H9 (cell line): Measurements from ENCODE around the gene NUDT8. TPM values are rescaled to one million over a fixed set of nuclear protein-coding genes. Genes with fewer than 3 reads are reported as not detected.

Source experiments
- DNase-seq: peaks from one replicate; pipeline ENCODE4 v3.0.0-alpha.2; 2017
- H2AFZ ChIP-seq: one replicate; pipeline ENCODE4 v1.6.1; 2013; ENCODE audit warnings: mild to moderate bottlenecking, low read length, control low read depth, moderate library complexity
- H2AK5ac ChIP-seq: 2 replicates; pipeline ENCODE4 v1.6.1; 2013; ENCODE audit warnings: low read length, control low read depth, mixed read lengths; ENCODE audit not compliant: insufficient read length
- H2BK120ac ChIP-seq: one replicate; pipeline ENCODE4 v1.6.1; 2013; ENCODE audit warnings: low read depth, mild to moderate bottlenecking, low read length, control low read depth, inconsistent platforms; ENCODE audit not compliant: poor library complexity, severe bottlenecking
- H2BK12ac ChIP-seq: 2 replicates; pipeline ENCODE4 v1.6.1; 2013; ENCODE audit warnings: low read length, control low read depth, mixed read lengths, low read depth; ENCODE audit not compliant: insufficient read length
- H2BK15ac ChIP-seq: 2 replicates; pipeline ENCODE4 v1.6.1; 2013; ENCODE audit warnings: low read depth, low read length, control low read depth
- H2BK20ac ChIP-seq: one replicate; pipeline ENCODE4 v1.6.1; 2013; ENCODE audit warnings: low read depth, mild to moderate bottlenecking, low read length, control low read depth, inconsistent platforms; ENCODE audit not compliant: poor library complexity, severe bottlenecking
- H2BK5ac ChIP-seq: 2 replicates; pipeline ENCODE4 v1.6.1; 2013; ENCODE audit warnings: low read length, control low read depth, mixed read lengths; ENCODE audit not compliant: insufficient read length
- H3K14ac ChIP-seq: 2 replicates; pipeline ENCODE4 v1.6.1; 2013; ENCODE audit warnings: low read length, control low read depth; ENCODE audit not compliant: insufficient read depth
- H3K18ac ChIP-seq: 2 replicates; pipeline ENCODE4 v1.6.1; 2013; ENCODE audit warnings: low read depth, mild to moderate bottlenecking, mixed read lengths, low read length, control low read depth; ENCODE audit not compliant: insufficient read length
- H3K23ac ChIP-seq: 2 replicates; pipeline ENCODE4 v1.6.1; 2013; ENCODE audit warnings: low read length, control low read depth, mixed read lengths, low read depth; ENCODE audit not compliant: insufficient read length
- H3K23me2 ChIP-seq: 2 replicates; pipeline ENCODE4 v1.6.1; 2013; ENCODE audit warnings: low read depth, mild to moderate bottlenecking, mixed read lengths, low read length, control low read depth; ENCODE audit not compliant: insufficient read length, poor library complexity, severe bottlenecking
- H3K27ac ChIP-seq: 2 replicates; pipeline ENCODE4 v1.5.1; 2013; ENCODE audit warnings: low read length, control low read depth, mixed read lengths, low read depth; ENCODE audit not compliant: insufficient read length
- H3K27me3 ChIP-seq: 2 replicates; pipeline ENCODE4 v1.6.1; 2013; ENCODE audit warnings: low read length, control low read depth, inconsistent platforms; ENCODE audit not compliant: insufficient read depth
- H3K4ac ChIP-seq: 2 replicates; pipeline ENCODE4 v1.6.1; 2013; ENCODE audit warnings: low read depth, mild to moderate bottlenecking, control low read depth, inconsistent platforms, low read length, moderate library complexity
- H3K4me1 ChIP-seq: 2 replicates; pipeline ENCODE4 v1.6.1; 2013; ENCODE audit warnings: low read length, control low read depth, inconsistent platforms; ENCODE audit not compliant: insufficient read depth
- H3K4me2 ChIP-seq: 2 replicates; pipeline ENCODE4 v1.6.1; 2013; ENCODE audit warnings: low read length, control low read depth, mixed read lengths; ENCODE audit not compliant: insufficient read length, insufficient read depth
- H3K56ac ChIP-seq: 2 replicates; pipeline ENCODE4 v1.6.1; 2013; ENCODE audit warnings: low read depth, mild to moderate bottlenecking, mixed read lengths, low read length, control low read depth; ENCODE audit not compliant: insufficient read length
- H3K79me1 ChIP-seq: 2 replicates; pipeline ENCODE4 v1.6.1; 2013; ENCODE audit warnings: low read depth, mild to moderate bottlenecking, moderate library complexity, low read length, control low read depth, inconsistent platforms; ENCODE audit not compliant: insufficient read depth, poor library complexity, severe bottlenecking
- H3K79me2 ChIP-seq: 2 replicates; pipeline ENCODE4 v1.6.1; 2013; ENCODE audit warnings: low read length, control low read depth, inconsistent platforms; ENCODE audit not compliant: insufficient read depth
- H3K9ac ChIP-seq: 2 replicates; pipeline ENCODE4 v1.6.1; 2013; ENCODE audit warnings: low read length, control low read depth, mixed read lengths; ENCODE audit not compliant: insufficient read length; ENCODE audit errors: extremely low read depth
- H3K9me3 ChIP-seq: one replicate; pipeline ENCODE4 v1.6.1; 2013; ENCODE audit warnings: low read depth, low read length, inconsistent platforms; ENCODE audit not compliant: control insufficient read depth
- H3T11ph ChIP-seq: one replicate; pipeline ENCODE4 v1.6.1; 2013; ENCODE audit warnings: mild to moderate bottlenecking, low read length, control low read depth, inconsistent platforms
- H4K20me1 ChIP-seq: one replicate; pipeline ENCODE4 v1.6.1; 2013; ENCODE audit not compliant: control insufficient read depth, insufficient read length, insufficient read depth
- H4K5ac ChIP-seq: 2 replicates; pipeline ENCODE4 v1.6.1; 2013; ENCODE audit warnings: low read depth, mild to moderate bottlenecking, mixed read lengths, low read length, control low read depth; ENCODE audit not compliant: insufficient read length
- H4K8ac ChIP-seq: replicated peaks from 2 replicates; pipeline ENCODE4 v1.6.1; 2013; ENCODE audit warnings: low read length, control low read depth, mixed read lengths, low read depth; ENCODE audit not compliant: insufficient read length
- H4K91ac ChIP-seq: 2 replicates; pipeline ENCODE4 v1.6.1; 2013; ENCODE audit warnings: low read depth, mild to moderate bottlenecking, moderate library complexity, mixed read lengths, low read length, control low read depth; ENCODE audit not compliant: insufficient read length
- H3K27ac Mint-ChIP-seq, 3 experiments: 2 replicates in 2 of 3; 3 replicates in 1 of 3; pipeline ENCODE4 v1.8.0; 2020 to 2021; ENCODE audit warnings: mixed read lengths in 3 of 3, mild to moderate bottlenecking in 1 of 3, moderate library complexity in 1 of 3
- H3K27me3 Mint-ChIP-seq: 2 replicates; pipeline ENCODE4 v1.8.0; 2021; ENCODE audit warnings: low read depth, mild to moderate bottlenecking, moderate library complexity, mixed read lengths
- H3K36me3 Mint-ChIP-seq, 3 experiments: 2 replicates in 2 of 3; 3 replicates in 1 of 3; pipeline ENCODE4 v1.8.0; 2020 to 2021; ENCODE audit warnings: low read depth in 3 of 3, mixed read lengths in 3 of 3; ENCODE audit not compliant: insufficient read depth in 1 of 3
- H3K4me1 Mint-ChIP-seq, 2 experiments: 2 replicates each; pipeline ENCODE4 v1.8.0; 2020; ENCODE audit warnings: mixed read lengths in 2 of 2
- H3K4me3 Mint-ChIP-seq, 2 experiments: 2 replicates in 1 of 2; 3 replicates in 1 of 2; pipeline ENCODE4 v1.8.0; 2020 to 2021; ENCODE audit warnings: mild to moderate bottlenecking in 2 of 2, mixed read lengths in 2 of 2, moderate library complexity in 1 of 2
- H3K9me3 Mint-ChIP-seq, 2 experiments: 2 replicates in 1 of 2; 3 replicates in 1 of 2; pipeline ENCODE4 v1.8.0; 2020; ENCODE audit warnings: mild to moderate bottlenecking in 2 of 2, mixed read lengths in 2 of 2, moderate library complexity in 1 of 2
- CTCF ChIP-seq: fragments of 200-600 bp; sonication (generic); conservative IDR thresholded peaks from 3 replicates; pipeline ENCODE4 v1.8.0; 2021; ENCODE audit warnings: antibody characterized with exemption, mild to moderate bottlenecking
- WGBS: extraction: QIAGEN DNeasy Blood & Tissue Kit; methylation state at CpG from one replicate; pipeline ENCODE4 v1.1.7; 2013; ENCODE audit warnings: missing lambda C conversion rate, low lambda C conversion rate, mixed read lengths; ENCODE audit not compliant: insufficient read length; ENCODE audit errors: extremely low coverage; 5-methylcytosine and 5-hydroxymethylcytosine counted together
- total RNA-seq: library from RNA; stranded (reverse); gene quantifications from 2 replicates; pipeline ENCODE4 v1.2.1, GENCODE V29; 2021

The NUDT8 gene
- total RNA-seq, 1 experiment from 2014 or later = 6.5 TPM

- Histone ChIP-seq H2BK5ac (no peak overlapping the region), H3K23ac (no peak overlapping the region), H2AFZ (no peak overlapping the region), H4K8ac (no peak overlapping the region), H3K79me2 (no peaks in the 10 kb centered on the region), H2BK12ac (no peak overlapping the region), H4K20me1 (no peaks in the 10 kb centered on the region), H3K4ac (no peak overlapping the region), H3K27me3 (peaks cover 7% of the 10 kb centered on the region; the same call in 1 of the 2 replicates), H2BK20ac (no peak overlapping the region), H3K14ac (no peak overlapping the region), H4K5ac (no peak overlapping the region), H3K27ac (no peak overlapping the region), H3K56ac (no peak overlapping the region), H3K4me1 (no peaks in the 10 kb centered on the region), H4K91ac (no peak overlapping the region), H3K23me2 (no peaks in the 10 kb centered on the region), H2BK15ac (no peak overlapping the region), H3K18ac (no peak overlapping the region), H3K9me3 (no peaks in the 10 kb centered on the region), H3K79me1 (no peaks in the 10 kb centered on the region), H3K4me2 (no peak overlapping the region), H3T11ph (no peak overlapping the region), H2BK120ac (no peak overlapping the region), H2AK5ac (no peak overlapping the region), H3K9ac (no peak overlapping the region)
- peaks cover 0 to 4% of the 10 kb centered on the region in 2 experiments; a peak in 1 of 5 replicates for H3K9me3 Mint-ChIP-seq
- H3K4me3 Mint-ChIP-seq = no peak overlapping the region
- peaks cover 6 to 7% of the 10 kb centered on the region in 2 experiments; a peak in 3 of 4 replicates for H3K4me1 Mint-ChIP-seq
- H3K27ac Mint-ChIP-seq = no peak overlapping the region; a peak in 1 of 7 replicates
- H3K36me3 Mint-ChIP-seq = no peaks in the 10 kb centered on the region; a peak in 1 of 7 replicates
- TF ChIP-seq CTCF = no peak
- peaks cover 51% of the 10 kb centered on the region for H3K27me3 Mint-ChIP-seq
- no peak for DNase-seq
- no CpG with 5 or more reads among the region's 15 CpGs for WGBS
These were observed 12.7 kb upstream of the NUDT8 start for GRCh38 chr11:67642173-67643120.
